Sigmoid colon (tissue), 7 donors: ENCODE measurements around the gene LTF. TPM values are rescaled to one million over a fixed set of nuclear protein-coding genes. Genes with fewer than 3 reads are reported as not detected.

ENCODE experiments used
- DNase-seq: peaks from one replicate; pipeline ENCODE4 v3.0.0-alpha.2; 2019
- H3K27ac ChIP-seq, 4 donors: fragments of 200-600 bp; sonication (generic); one replicate each; pipeline ENCODE4 v1.5.1; 2016 to 2019; ENCODE audit warnings: mild to moderate bottlenecking in 1 of 4
- H3K27me3 ChIP-seq, 3 donors: fragments of 200-600 bp; sonication (generic); one replicate each; pipeline ENCODE4 v1.5.1; 2019; ENCODE audit warnings: mild to moderate bottlenecking in 1 of 3
- H3K36me3 ChIP-seq, 4 donors: fragments of 200-600 bp; sonication (generic); one replicate each; pipeline ENCODE4 v1.5.1; 2016 to 2019
- H3K4me1 ChIP-seq, 4 donors: fragments of 200-600 bp; sonication (generic); one replicate each; pipeline ENCODE4 v1.5.1; 2017 to 2019
- H3K4me3 ChIP-seq, 4 donors: fragments of 200-600 bp; sonication (generic); one replicate each; pipeline ENCODE4 v1.5.1; 2017 to 2019; ENCODE audit warnings: mild to moderate bottlenecking in 2 of 4, moderate library complexity in 1 of 4
- H3K9me3 ChIP-seq, 4 donors: fragments of 200-600 bp in 3 of 4; sonication (generic) in 3 of 4; one replicate each; pipeline versions ENCODE4 v1.5.1 to v1.6.1; 2013 to 2019
- EP300 ChIP-seq, 4 donors: sonication (generic); formaldehyde crosslinking; IDR thresholded peaks; one replicate each; pipeline ENCODE4 v1.6.1; 2017; ENCODE audit warnings: antibody characterized with exemption in 4 of 4
- POLR2A ChIP-seq, 2 donors: fragments of 450-650 bp; IDR thresholded peaks; one replicate each; pipeline ENCODE4 v1.6.1; 2016; ENCODE audit warnings: antibody characterized with exemption in 2 of 2, mild to moderate bottlenecking in 2 of 2, moderate library complexity in 2 of 2
- POLR2AphosphoS5 ChIP-seq, 4 donors: sonication (generic); formaldehyde crosslinking; IDR thresholded peaks; one replicate each; pipeline ENCODE4 v1.6.1; 2017; ENCODE audit warnings: antibody characterized with exemption in 4 of 4
- WGBS, 2 donors: extraction: QIAGEN DNeasy Blood & Tissue Kit; methylation state at CpG; one replicate each; pipeline ENCODE4 v1.1.7; 2013; 5-methylcytosine and 5-hydroxymethylcytosine counted together
- intact Hi-C: fragments of 100-400 bp; cut with DNase I; formaldehyde crosslinking; loops from one replicate; pipeline ENCODE4 v1.15.1; 2023
- polyA plus RNA-seq, 3 donors: library from polyadenylated mRNA; stranded (reverse); fragments of 200-250 nt; gene quantifications; one replicate each; pipeline ENCODE4 v1.2.3, GENCODE V29; 2013
- total RNA-seq, 4 donors: library from RNA; depleted of rRNA; stranded (reverse); fragments of >200 nt; gene quantifications; one replicate each; pipeline ENCODE4 v1.1.0, GENCODE V29; 2016
- TF ChIP-seq, protein P1 (sequence below), 4 experiments: fragments of 450-650 bp in 3 of 4; fragments of 200-600 bp in 1 of 4; IDR thresholded peaks; one replicate each; pipeline ENCODE4 v1.5.1; 2016 to 2019; ENCODE audit warnings: antibody characterized with exemption in 4 of 4, mild to moderate bottlenecking in 3 of 4, moderate library complexity in 2 of 4
- donor health status: healthy with polysubstance abuse.
- donor health status: Bipolar disorder and iron deficiency.
- donor health status: healthy.

The LTF gene
- total and polyA plus RNA-seq, 7 donors, result 0.16 to 38.0 (median 0.36) TPM; not detected in 2

DNA sequence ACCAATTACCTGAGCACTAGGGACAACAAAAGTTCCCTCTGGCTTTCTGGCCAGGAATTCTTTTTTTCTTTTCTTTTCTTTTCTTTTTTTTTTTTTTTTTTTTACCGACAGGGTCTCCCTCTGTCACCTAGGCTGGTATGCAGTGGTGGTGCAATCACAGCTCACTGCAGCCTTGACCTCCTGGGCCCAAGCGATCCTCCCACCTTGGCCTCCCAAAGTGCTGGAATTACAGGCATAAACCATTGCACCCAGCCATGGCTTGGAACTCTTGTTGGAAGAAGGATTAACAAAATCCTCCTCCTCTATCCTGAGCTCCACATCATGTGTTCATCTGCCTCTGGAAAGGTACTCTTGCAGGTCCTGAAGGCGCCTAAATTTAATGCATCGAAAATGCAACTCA is 2.9 kb upstream of the LTF start:
- 93 to 94% methylated on average over 4 of the region's 4 CpGs for WGBS, 2 donors
- Histone ChIP-seq H3K27me3 (peaks cover 5 to 28% (median 22%) of the 10 kb centered on the region in 3 donors), H3K4me3 (no peak overlapping the region), H3K4me1 (no peaks in the 10 kb centered on the region), H3K36me3 (no peaks in the 10 kb centered on the region), H3K27ac (no peak overlapping the region), H3K9me3 (no peaks in the 10 kb centered on the region)
- TF ChIP-seq, protein P1, sequence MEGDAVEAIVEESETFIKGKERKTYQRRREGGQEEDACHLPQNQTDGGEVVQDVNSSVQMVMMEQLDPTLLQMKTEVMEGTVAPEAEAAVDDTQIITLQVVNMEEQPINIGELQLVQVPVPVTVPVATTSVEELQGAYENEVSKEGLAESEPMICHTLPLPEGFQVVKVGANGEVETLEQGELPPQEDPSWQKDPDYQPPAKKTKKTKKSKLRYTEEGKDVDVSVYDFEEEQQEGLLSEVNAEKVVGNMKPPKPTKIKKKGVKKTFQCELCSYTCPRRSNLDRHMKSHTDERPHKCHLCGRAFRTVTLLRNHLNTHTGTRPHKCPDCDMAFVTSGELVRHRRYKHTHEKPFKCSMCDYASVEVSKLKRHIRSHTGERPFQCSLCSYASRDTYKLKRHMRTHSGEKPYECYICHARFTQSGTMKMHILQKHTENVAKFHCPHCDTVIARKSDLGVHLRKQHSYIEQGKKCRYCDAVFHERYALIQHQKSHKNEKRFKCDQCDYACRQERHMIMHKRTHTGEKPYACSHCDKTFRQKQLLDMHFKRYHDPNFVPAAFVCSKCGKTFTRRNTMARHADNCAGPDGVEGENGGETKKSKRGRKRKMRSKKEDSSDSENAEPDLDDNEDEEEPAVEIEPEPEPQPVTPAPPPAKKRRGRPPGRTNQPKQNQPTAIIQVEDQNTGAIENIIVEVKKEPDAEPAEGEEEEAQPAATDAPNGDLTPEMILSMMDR (IDR thresholded peaks at IDR 0.05), result no peak
- TF ChIP-seq EP300 (IDR thresholded peaks at IDR 0.05) (no peak), POLR2A (IDR thresholded peaks at IDR 0.05) (no peak), POLR2AphosphoS5 (IDR thresholded peaks at IDR 0.05) (no peak)
- intact Hi-C loops, result no loop called here
- no peak for DNase-seq

DNA sequence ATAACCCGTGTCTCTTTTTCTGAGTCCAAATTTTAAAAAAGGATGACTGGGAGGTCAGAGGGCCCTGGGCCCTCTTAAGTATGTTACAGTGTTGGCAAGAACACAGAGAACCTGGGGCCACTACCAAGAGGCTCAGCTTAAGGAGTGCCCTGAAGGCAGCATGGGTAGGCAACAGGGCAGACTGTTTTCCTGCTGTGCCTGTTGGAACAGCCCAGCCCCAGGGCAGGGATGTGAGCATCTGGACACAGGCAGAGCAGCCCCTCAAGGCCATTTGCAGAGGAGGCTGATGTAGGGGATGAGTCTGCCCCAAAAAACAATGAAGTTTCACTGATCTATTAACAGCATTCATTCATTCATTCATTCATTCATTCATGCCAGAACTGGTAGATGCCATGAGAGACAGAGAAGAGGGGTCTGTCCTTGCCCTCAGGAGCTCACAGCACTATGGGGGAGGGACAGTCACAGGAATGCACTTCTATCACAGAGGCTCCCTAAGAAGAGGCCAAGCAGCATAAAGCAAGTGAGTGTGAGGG is 2.2 kb upstream of the LTF start:
- Histone ChIP-seq H3K4me3 (no peak overlapping the region), H3K27me3 (peaks cover 5 to 32% (median 25%) of the 10 kb centered on the region in 3 donors), H3K27ac (no peak overlapping the region), H3K9me3 (no peaks in the 10 kb centered on the region), H3K36me3 (no peaks in the 10 kb centered on the region), H3K4me1 (no peaks in the 10 kb centered on the region)
- WGBS, 2 donors, result 89 to 91% methylated on average over 1 of the region's 1 CpG
- no peak for DNase-seq
- intact Hi-C loops, result no loop called here
- TF ChIP-seq, protein P1 (IDR thresholded peaks at IDR 0.05), result no peak

DNA sequence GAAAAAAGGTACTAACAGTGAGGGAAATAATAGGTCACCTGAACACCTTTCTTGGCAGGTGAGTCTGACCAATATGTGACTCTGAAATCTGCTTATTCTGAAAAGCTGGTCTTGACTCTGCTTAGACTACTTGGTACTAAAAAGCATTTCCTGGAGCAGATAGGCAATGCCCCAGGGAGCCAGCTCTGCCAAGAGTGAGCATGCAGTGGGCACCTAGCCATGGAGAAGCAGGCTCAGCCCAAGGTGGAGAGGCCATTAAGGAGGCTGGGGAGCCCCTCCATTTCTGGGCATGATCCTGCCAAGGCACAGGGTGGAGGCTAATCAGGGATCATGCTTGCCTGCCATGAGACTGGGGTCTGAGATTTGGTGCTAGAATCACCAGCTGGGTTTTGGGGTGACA is 1.6 kb upstream of the LTF start:
- no peaks in the 10 kb centered on the region for H3K9me3 ChIP-seq
- intact Hi-C loops, result no loop called here
- no peak for DNase-seq
- H3K36me3 ChIP-seq, result no peaks in the 10 kb centered on the region
- TF ChIP-seq, protein P1 (IDR thresholded peaks at IDR 0.05), result no peak
- TF ChIP-seq POLR2AphosphoS5 (IDR thresholded peaks at IDR 0.05), result no peak
- no peak for TF ChIP-seq EP300 (IDR thresholded peaks at IDR 0.05)
- H3K4me3 ChIP-seq, result no peak overlapping the region
- H3K27ac ChIP-seq, result no peak overlapping the region
- H3K4me1 ChIP-seq, result no peaks in the 10 kb centered on the region
- peaks cover 5 to 32% (median 25%) of the 10 kb centered on the region in 3 donors for H3K27me3 ChIP-seq

DNA sequence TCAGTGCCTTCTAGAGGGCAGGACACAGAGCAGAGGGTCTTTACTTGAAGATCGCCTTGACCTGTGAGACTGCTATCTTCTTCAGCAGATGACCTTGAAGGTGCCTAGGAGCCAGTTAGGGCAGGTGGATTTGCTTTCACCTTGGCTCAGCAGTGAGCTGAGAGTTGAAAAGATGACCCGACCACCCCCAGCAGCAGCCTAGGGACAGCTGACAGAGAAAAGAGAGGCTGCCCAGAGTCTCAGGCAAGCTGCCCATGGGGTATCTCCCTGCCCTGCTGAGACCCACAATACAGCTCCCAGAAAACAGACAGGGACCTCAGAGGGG is 453 bp upstream of the LTF start:
- TF ChIP-seq POLR2AphosphoS5 (IDR thresholded peaks at IDR 0.05) (no peak), POLR2A (IDR thresholded peaks at IDR 0.05) (no peak), EP300 (IDR thresholded peaks at IDR 0.05) (no peak)
- TF ChIP-seq, protein P1 (IDR thresholded peaks at IDR 0.05), result no peak
- Histone ChIP-seq H3K4me1 (no peaks in the 10 kb centered on the region), H3K27me3 (peaks cover 5 to 32% (median 25%) of the 10 kb centered on the region in 3 donors), H3K9me3 (no peaks in the 10 kb centered on the region), H3K36me3 (no peaks in the 10 kb centered on the region), H3K4me3 (no peak overlapping the region), H3K27ac (no peak overlapping the region)
- DNase-seq, result no peak
- 69 to 70% methylated on average over 2 of the region's 2 CpGs for WGBS, 2 donors
- intact Hi-C loops, result no loop called here

DNA sequence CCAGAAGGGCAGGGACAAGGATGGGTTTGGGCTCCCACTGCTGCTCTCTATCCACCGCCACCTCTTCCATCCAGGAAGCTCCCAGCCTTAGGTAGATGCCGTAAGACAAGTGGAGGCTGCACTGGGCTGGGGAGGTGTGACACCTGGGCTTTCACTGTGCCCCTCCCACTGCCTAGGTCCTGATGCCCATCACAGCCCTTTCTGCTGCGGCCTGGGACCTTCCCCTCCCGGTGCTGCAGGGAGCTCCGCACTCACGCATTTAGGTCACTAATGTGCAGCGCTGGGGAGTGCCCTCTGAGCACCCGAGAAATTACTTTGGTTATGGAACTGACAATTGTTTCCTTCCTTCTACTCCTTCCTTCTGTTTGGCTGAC is 850 bp downstream of the LTF start:
- Histone ChIP-seq H3K27ac (no peak overlapping the region), H3K27me3 (peaks cover 5 to 32% (median 25%) of the 10 kb centered on the region in 3 donors), H3K36me3 (no peaks in the 10 kb centered on the region), H3K4me1 (no peaks in the 10 kb centered on the region), H3K9me3 (no peaks in the 10 kb centered on the region), H3K4me3 (no peak overlapping the region)
- DNase-seq, result no peak
- TF ChIP-seq, protein P1 (IDR thresholded peaks at IDR 0.05), result no peak
- TF ChIP-seq POLR2AphosphoS5 (IDR thresholded peaks at IDR 0.05), result no peak
- no peak for TF ChIP-seq EP300 (IDR thresholded peaks at IDR 0.05)
- no peak for TF ChIP-seq POLR2A (IDR thresholded peaks at IDR 0.05)
- 76 to 84% methylated on average over 8 of the region's 8 CpGs for WGBS, 2 donors
- intact Hi-C loops, result no loop called here
